NCI-H1105 treated with DMSO at 0.1 percent for 48 hours (cell line): Measurements from ENCODE around the gene KCNG2.

ENCODE experiments used
- DNase-seq: peaks from one replicate; lab custom pipeline; 2025; lab: John Stamatoyannopoulos, UW

The KCNG2 gene

GRCh38 chr18:79784965-79785770, 12.6 kb upstream of the KCNG2 start:
- no peak for DNase-seq

GRCh38 chr18:79785831-79786230, 11.9 kb upstream of the KCNG2 start:
- DNase-seq = no peak

- no peak for DNase-seq
These were observed 11.4 kb upstream of the KCNG2 start for GRCh38 chr18:79786304-79786703.

- DNase-seq = no peak
These were observed 10.8 kb upstream of the KCNG2 start for GRCh38 chr18:79786786-79787526.

- no peak for DNase-seq
These were observed 10.2 kb upstream of the KCNG2 start for GRCh38 chr18:79787527-79787864.

GRCh38 chr18:79787865-79788733, 9.6 kb upstream of the KCNG2 start:
- no peak for DNase-seq

GRCh38 chr18:79788734-79789085, 9.0 kb upstream of the KCNG2 start:
- no peak for DNase-seq

- DNase-seq = no peak
These were observed 8.4 kb upstream of the KCNG2 start for GRCh38 chr18:79789091-79789891.

- peak; percentile 58 for DNase-seq
These were observed 7.5 kb upstream of the KCNG2 start for GRCh38 chr18:79789901-79790890.

- peak; percentile 66 for DNase-seq
These were observed 6.5 kb upstream of the KCNG2 start for GRCh38 chr18:79790996-79791972.

- DNase-seq = no peak
These were observed 5.4 kb upstream of the KCNG2 start for GRCh38 chr18:79792096-79792987.

GRCh38 chr18:79792988-79793355, 4.8 kb upstream of the KCNG2 start:
- no peak for DNase-seq

GRCh38 chr18:79794846-79795245, 2.9 kb upstream of the KCNG2 start:
- no peak for DNase-seq

GRCh38 chr18:79795446-79795845, 2.3 kb upstream of the KCNG2 start:
- DNase-seq = no peak

- no peak for DNase-seq
These were observed 1.7 kb upstream of the KCNG2 start for GRCh38 chr18:79796016-79796415.

- no peak for DNase-seq
These were observed 970 bp upstream of the KCNG2 start for GRCh38 chr18:79796531-79797405.

- no peak for DNase-seq
These were observed 734 bp downstream of the KCNG2 start for GRCh38 chr18:79798346-79798998.
